ENCODE data around the gene TVP23C.

TVP23C gene

GRCh38 chr17:15465045-15465701 lies 98.1 kb downstream of the TVP23C start:
- DNase-seq (ENCODE audit: low read depth in 2 of 2, low spot score in 1 of 2) = no peak

- DNase-seq (ENCODE audit: low read depth in 2 of 2, low spot score in 1 of 2) = no peak
Measured at GRCh38 chr17:15464231-15464985, 98.9 kb downstream of the TVP23C start.

DNA sequence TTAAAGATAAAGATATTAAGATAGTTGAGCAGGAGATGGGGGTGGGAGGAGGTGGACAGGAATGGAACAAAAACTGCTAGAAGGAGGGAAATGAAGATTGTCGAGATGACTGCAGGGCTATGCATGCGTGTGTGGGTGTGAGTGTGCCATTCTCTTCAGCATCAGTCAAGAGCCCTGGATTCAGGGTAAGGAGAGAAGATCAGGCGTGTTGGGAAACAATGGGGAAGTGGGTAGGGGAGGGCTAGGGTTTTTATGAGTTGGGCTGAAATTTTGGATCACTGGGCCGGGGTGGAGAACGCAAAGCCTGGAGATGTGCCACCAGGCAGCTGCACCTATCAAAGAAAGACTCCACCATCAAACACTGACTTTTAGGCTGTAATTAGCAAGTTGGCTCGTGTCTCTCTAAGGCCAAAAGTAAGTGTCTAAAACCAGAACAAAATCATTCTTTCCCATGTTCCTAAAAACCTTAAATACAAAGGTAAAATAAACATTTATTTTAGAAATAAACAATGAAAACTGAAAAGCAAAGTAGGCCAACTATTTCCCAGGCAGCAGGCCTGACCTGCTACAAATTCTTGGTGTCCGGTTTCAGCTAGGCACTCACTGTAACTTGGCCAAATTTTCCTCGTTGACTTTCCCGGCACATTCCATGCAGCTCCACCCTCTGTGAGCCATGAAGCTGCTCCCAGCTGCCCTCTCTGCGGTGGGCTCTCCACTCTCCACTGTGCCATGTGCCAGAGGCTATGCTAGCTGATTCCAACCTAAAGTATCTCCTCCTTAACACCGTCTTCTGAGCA lies 100.1 kb downstream of the TVP23C start:
- no peak for DNase-seq (ENCODE audit: low read depth in 2 of 2, low spot score in 1 of 2)

- DNase-seq (ENCODE audit: low read depth in 2 of 2, low spot score in 1 of 2) = no peak
Measured at GRCh38 chr17:15457723-15458094, 105.6 kb downstream of the TVP23C start.

DNA sequence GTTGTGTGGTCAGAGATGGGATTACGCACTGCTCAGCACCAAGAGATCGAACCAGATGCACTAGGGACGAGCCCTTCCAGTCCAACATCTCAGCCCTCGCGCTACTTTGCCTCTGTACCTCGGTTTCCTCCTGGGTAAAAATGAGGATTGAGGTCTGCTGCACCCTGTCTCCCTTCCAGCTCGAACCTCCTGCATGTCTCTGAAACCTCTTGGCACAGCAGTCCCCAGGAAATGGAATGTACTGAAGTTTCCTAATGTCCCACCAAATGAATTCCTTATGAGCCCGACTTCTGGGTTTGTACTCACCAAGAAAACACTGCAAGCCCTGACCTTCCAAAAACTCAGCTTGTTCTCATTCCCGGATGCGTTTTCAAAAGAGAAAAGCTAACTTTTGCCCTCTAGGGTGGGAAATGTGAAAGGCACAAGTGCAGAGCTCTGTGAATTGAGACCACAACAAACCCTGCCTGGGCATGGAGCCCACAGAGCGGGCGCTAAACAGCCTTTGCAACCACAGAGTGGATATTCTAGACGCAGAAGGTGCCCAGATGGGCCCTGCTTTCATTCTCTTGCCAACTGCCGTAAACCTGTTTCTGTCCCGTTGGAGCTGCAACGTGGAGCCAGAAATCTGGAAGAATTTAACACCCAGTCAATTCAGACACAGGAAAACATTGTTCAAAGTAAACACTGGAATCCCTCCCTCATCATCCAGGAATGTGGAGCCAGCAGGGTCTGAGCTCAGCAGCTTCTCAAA lies 106.1 kb downstream of the TVP23C start:
- no peak for DNase-seq (ENCODE audit: low read depth in 2 of 2, low spot score in 1 of 2)

GRCh38 chr17:15456496-15456895 lies 106.8 kb downstream of the TVP23C start:
- DNase-seq (ENCODE audit: low read depth in 2 of 2, low spot score in 1 of 2) = no peak

DNA sequence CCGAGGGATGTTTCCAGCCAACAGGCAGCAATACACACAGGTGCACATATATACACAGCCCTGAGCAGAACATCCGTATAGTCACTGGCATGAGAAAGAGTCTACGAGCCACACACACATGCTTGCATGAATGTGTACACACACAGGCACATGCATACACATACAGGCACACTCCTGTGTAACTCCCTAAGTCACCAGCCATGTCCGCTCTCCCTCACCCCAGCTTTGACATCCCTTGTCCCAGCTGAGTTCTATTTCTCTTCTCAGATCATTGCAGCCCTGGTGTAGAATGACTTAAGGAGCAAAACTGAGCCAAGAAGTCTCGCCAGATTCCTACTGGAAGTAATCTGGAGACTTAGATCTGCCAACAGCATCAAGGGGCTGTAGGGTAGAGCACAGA lies 108.9 kb downstream of the TVP23C start:
- no peak for DNase-seq (ENCODE audit: low read depth in 2 of 2, low spot score in 1 of 2)

GRCh38 chr17:15453782-15454181 lies 109.5 kb downstream of the TVP23C start:
- DNase-seq (ENCODE audit: low read depth in 2 of 2, low spot score in 1 of 2) = no peak

GRCh38 chr17:15453246-15453645 lies 110.0 kb downstream of the TVP23C start:
- DNase-seq (ENCODE audit: low read depth in 2 of 2, low spot score in 1 of 2) = no peak

DNA sequence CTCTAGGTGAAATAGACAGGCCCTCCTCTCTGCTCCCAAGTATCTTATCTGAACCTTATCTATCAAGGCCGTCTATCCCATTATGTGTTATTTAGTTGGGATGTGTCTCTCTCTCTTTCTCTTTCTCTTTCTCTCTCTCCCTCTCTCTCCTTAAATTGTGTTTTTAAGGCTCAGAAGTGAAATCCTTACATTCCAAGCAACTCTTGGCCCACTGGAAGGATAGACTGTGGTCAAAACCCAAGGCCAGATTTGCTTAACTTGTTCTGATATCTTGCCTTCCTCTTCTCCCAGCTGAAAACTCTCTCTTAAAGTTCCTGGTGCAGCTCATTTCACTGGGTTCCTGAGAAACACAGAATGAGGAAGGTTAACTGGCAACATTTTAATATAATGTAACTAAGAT lies 110.5 kb downstream of the TVP23C start:
- DNase-seq (ENCODE audit: low read depth in 2 of 2, low spot score in 1 of 2) = no peak
